DND-41 (cell line): ENCODE data around the gene CYP3A7.

ENCODE experiments used
- EZH2 ChIP-seq: IDR thresholded peaks from 3 replicates; pipeline ENCODE4 v1.6.1; 2012; ENCODE audit warnings: borderline replicate concordance, low read depth, mild to moderate bottlenecking, moderate library complexity, low read length, inconsistent platforms; ENCODE audit not compliant: severe bottlenecking
- TF ChIP-seq, protein P1 (sequence below): IDR thresholded peaks from 2 replicates; pipeline ENCODE4 v1.5.1; 2012; ENCODE audit warnings: borderline replicate concordance, low read length, moderate library complexity, mild to moderate bottlenecking; ENCODE audit not compliant: poor library complexity, severe bottlenecking; ENCODE audit errors: extremely low read depth

DNA sequence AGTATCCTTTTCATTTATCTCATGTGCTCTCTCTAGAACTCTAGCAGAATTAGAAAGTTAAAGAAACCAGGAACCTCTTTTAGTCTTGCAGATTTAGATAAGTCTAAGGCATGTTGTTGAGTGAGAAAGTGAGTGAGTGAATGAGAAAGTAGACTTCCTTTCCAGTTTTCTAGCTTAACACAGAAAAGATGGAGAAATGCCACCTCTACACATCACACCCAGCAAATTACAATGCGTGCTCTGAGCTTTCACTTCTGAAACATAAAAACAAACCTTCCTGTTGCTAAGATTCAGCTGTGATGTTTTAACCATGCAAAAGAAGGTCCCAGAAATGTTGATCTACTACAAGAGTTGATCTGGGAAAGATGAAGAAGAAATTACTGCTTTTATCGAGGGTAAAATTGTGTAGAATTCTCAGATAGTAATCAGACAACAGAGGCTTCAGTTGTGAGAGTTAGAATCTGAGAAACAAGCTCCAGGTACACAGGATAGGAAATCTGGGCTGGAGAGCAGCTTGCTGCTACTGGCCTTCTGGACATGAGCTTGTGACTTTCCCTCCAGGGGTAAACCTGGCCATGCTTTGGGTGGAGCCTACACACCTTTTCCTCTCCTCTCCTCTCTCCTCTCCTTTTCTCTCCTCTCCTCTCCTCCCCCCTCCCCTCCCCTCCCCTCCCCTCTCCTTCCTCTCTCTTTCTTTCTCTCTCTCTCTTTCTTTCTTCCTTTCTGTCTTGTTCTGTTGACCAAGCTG, 59.8 kb downstream of the CYP3A7 start:
- TF ChIP-seq, protein P1, sequence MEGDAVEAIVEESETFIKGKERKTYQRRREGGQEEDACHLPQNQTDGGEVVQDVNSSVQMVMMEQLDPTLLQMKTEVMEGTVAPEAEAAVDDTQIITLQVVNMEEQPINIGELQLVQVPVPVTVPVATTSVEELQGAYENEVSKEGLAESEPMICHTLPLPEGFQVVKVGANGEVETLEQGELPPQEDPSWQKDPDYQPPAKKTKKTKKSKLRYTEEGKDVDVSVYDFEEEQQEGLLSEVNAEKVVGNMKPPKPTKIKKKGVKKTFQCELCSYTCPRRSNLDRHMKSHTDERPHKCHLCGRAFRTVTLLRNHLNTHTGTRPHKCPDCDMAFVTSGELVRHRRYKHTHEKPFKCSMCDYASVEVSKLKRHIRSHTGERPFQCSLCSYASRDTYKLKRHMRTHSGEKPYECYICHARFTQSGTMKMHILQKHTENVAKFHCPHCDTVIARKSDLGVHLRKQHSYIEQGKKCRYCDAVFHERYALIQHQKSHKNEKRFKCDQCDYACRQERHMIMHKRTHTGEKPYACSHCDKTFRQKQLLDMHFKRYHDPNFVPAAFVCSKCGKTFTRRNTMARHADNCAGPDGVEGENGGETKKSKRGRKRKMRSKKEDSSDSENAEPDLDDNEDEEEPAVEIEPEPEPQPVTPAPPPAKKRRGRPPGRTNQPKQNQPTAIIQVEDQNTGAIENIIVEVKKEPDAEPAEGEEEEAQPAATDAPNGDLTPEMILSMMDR = no peak
- no peak for TF ChIP-seq EZH2
